NCI-H2107 treated with DMSO at 0.1 percent for 48 hours (cell line): ENCODE measurements around the gene ASRGL1.

ENCODE experiments used
- DNase-seq: peaks from one replicate; lab custom pipeline; 2025; ENCODE audit not compliant: unreplicated experiment; lab: John Stamatoyannopoulos, UW

ASRGL1 gene

GRCh38 chr11:62439785-62440602 is 102.7 kb downstream of the ASRGL1 start:
- DNase-seq, result no peak
